HS-27A (cell line): Measurements from ENCODE around the gene GSN.

Experiments used
- DNase-seq: peaks from one replicate; pipeline ENCODE4 v3.0.0-alpha.2; 2012; ENCODE audit warnings: low read depth, missing footprints

GSN gene

GRCh38 chr9:121323449-121324151 lies 55.6 kb downstream of the GSN start:
- no peak for DNase-seq

- no peak for DNase-seq
These were observed 56.4 kb downstream of the GSN start for GRCh38 chr9:121324316-121324715.

- DNase-seq, result no peak
These were observed 56.8 kb downstream of the GSN start for GRCh38 chr9:121324755-121325154.

- no peak for DNase-seq
These were observed 57.4 kb downstream of the GSN start for GRCh38 chr9:121325387-121325786.

GRCh38 chr9:121326130-121326838 lies 58.3 kb downstream of the GSN start:
- DNase-seq, result no peak

- DNase-seq, result no peak
These were observed 59.1 kb downstream of the GSN start for GRCh38 chr9:121326901-121327613.

GRCh38 chr9:121328476-121328875 lies 60.5 kb downstream of the GSN start:
- no peak for DNase-seq

- DNase-seq, result no peak
These were observed 61.1 kb downstream of the GSN start for GRCh38 chr9:121328876-121329681.

GRCh38 chr9:121331549-121331948 lies 63.6 kb downstream of the GSN start:
- DNase-seq, result no peak

GRCh38 chr9:121331992-121332685 lies 64.2 kb downstream of the GSN start:
- DNase-seq, result no peak

GRCh38 chr9:121333950-121334773 lies 66.2 kb downstream of the GSN start:
- DNase-seq, result no peak

- DNase-seq, result no peak
These were observed 68.7 kb downstream of the GSN start for GRCh38 chr9:121336665-121337064.

- DNase-seq, result no peak
These were observed 71.5 kb downstream of the GSN start for GRCh38 chr9:121339437-121339836.

GRCh38 chr9:121340676-121341392 lies 72.9 kb downstream of the GSN start:
- no peak for DNase-seq

GRCh38 chr9:121344184-121344583 lies 76.2 kb downstream of the GSN start:
- DNase-seq, result no peak

- no peak for DNase-seq
These were observed 77.1 kb downstream of the GSN start for GRCh38 chr9:121345070-121345469.

GRCh38 chr9:121348221-121348620 lies 80.3 kb downstream of the GSN start:
- no peak for DNase-seq

- DNase-seq, result no peak
These were observed 81.0 kb downstream of the GSN start for GRCh38 chr9:121349009-121349408.

GRCh38 chr9:121350036-121350435 lies 82.1 kb downstream of the GSN start:
- DNase-seq, result no peak

GRCh38 chr9:121350993-121351561 lies 83.1 kb downstream of the GSN start:
- DNase-seq, result peak; percentile 91
